ENCODE data around the gene PDLIM3. TPM values are rescaled to one million over a fixed set of nuclear protein-coding genes. Genes with fewer than 3 reads are reported as not detected.
"Not testable (repeated sequence)": the region's sequence is repeated elsewhere in the genome, so short reads cannot be mapped to it uniquely, and the experiment has no call there.

PDLIM3 gene
- polyA plus RNA-seq, 6 donors from 2014 or later, result 0.12 TPM; not detected in 5

DNA sequence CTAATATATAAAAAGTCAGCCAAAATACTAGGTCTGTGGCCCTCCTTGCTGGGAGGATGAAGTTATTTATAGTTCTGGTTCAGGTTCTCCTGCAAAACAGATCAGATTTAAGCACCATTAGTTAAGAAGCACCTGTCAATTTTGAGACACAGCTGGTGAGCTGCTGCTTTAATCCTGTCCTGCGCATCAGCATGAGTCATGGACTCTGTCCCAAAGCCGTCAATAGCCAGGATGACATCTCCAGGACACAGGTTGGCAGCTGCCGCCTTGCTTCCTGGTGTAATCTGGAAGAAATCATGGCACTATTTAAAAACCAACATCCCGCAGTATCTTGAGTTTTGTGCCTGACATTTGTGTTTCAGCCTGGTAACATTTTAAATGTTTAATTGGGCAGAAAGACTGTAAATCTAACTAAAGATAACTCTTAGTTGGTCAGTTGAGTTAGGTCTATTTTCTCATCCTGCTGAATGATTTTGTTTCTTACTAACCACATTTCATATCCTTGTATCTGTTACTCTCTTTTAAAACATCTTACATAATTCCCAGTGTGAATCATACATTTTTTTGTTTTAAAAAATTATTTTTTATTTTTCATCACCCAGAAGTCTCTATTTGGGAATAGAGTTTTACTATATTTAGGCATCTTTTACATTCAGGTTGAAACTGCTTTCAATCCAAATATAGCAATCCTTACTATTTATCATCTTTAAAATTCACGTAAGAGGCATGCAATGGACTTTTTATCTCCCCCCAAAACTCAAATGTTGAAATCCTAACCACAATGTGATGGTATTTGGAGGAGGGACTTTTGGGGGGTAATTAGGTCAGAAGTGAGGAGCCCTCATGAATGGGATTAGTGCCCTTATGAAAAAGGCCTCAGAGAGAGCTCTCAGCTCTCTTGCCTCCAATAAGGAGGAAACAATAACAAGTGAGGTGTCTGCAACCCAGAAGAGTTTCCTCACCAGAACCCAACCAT lies 10.1 kb downstream of the PDLIM3 start:
- ATAC-seq (ENCODE audit: low read depth in 2 of 2) (no peak), DNase-seq (no peak)
- Mint-ChIP-seq H3K9me3 (peaks cover 4 to 17% (median 11%) of the 10 kb centered on the region in 7 donors), H3K36me3 (peaks cover 6 to 14% of the 10 kb centered on the region in 2 donors), H3K27me3 (peaks cover 24 to 50% (median 43%) of the 10 kb centered on the region in 3 donors), H3K4me3 (no peak overlapping the region), H3K27ac (peak overlapping the region in 1 of 6 donors; percentile 6), H3K4me1 (no peaks in the 10 kb centered on the region)

DNA sequence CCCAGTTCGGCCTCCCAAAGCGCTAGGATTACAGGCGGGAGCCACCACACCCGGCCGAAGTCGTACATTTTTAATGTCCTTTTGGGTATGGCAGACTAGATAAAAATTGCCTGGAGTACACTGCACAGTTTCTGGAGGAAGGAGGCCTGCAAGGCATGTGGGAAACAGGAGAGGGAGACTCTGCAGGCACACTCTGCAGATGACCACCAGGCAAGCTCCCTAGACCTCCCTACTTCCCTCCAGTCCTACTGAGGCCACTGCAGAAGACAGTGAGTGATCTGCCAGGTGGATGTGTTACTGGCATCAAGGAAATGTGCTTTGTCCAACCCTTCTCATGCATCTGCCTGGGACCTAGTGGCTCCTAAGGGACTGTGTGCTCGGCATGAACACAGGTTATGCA lies 11.4 kb downstream of the PDLIM3 start:
- no peak for ATAC-seq (ENCODE audit: low read depth in 2 of 2)
- peaks cover 19 to 37% (median 32%) of the 10 kb centered on the region in 3 donors for H3K27me3 Mint-ChIP-seq
- H3K4me1 Mint-ChIP-seq, result no peaks in the 10 kb centered on the region
- H3K9me3 Mint-ChIP-seq, result peaks cover 4 to 17% (median 11%) of the 10 kb centered on the region in 7 donors
- H3K36me3 Mint-ChIP-seq, result peaks cover 6 to 14% of the 10 kb centered on the region in 2 donors
- H3K4me3 Mint-ChIP-seq, result no peak overlapping the region
- no peak overlapping the region for H3K27ac Mint-ChIP-seq
- DNase-seq, result no peak

DNA sequence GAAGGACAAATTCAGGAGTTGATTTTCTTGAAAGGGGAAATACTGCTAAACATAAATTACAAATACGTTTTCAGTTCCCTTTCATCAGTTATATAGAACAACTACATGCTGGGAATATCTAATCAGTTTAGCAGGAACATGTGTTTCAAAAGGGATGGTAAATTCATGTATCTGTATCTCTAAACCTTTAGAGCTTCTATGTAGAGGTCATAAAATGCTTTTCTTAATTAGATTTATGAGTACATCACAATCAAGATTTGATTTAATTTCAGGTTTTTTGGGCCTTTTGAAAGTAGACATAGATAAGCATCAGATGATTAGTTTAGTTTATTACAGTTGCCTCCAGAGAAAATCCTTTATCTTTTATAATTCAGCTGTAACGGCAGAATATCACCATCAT lies 12.9 kb downstream of the PDLIM3 start:
- Mint-ChIP-seq H3K27ac (no peak overlapping the region), H3K4me3 (no peak overlapping the region), H3K9me3 (peaks cover 4 to 17% (median 11%) of the 10 kb centered on the region in 7 donors), H3K4me1 (no peaks in the 10 kb centered on the region), H3K27me3 (peaks cover 20 to 31% (median 24%) of the 10 kb centered on the region in 3 donors), H3K36me3 (peaks cover 6 to 14% of the 10 kb centered on the region in 2 donors)
- DNase-seq (no peak), ATAC-seq (ENCODE audit: low read depth in 2 of 2) (no peak)

DNA sequence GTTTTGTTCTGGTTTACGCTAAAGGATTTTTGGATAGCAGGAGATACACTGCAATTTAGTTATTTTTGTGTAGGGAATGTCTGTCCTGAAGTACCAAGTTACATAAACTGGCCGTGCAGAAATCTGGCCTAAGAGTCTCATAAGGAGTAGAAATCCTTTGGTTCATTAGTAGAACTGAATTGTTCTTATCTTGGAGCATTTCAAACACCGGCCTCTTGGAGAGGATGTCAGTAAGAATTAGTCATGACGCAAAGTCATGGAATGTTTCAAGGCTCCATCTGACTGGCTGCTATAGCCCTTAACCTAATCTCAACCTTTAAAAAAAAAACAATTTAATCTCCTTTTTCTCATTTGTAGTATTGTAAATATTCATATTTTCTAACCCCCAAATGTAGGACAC lies 15.2 kb downstream of the PDLIM3 start:
- Mint-ChIP-seq H3K4me1 (no peaks in the 10 kb centered on the region), H3K4me3 (no peak overlapping the region), H3K9me3 (peaks cover 0 to 2% (median 0%) of the 10 kb centered on the region in 7 donors), H3K27me3 (peaks cover 11 to 25% (median 18%) of the 10 kb centered on the region in 3 donors), H3K27ac (no peak overlapping the region), H3K36me3 (no peaks in the 10 kb centered on the region)
- no peak for ATAC-seq (ENCODE audit: low read depth in 2 of 2)
- DNase-seq, result no peak

DNA sequence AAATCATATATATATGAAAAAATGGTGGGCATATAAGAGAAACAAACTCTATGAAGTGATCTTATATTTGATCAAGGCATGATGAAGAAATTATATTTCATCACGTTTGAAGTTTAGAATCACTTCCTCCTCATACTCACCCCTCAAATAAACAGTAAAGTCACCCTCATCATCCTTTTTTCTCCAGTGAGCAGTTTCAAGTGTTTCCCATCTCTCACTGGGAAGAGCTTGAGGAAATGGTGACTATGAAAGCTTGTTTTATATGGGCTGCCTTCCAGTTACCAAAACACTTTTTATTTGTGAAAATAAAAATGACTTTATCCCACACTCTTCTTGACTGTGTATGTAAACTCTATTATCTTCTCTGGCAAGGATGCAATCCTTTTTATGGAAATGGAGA lies 16.8 kb downstream of the PDLIM3 start:
- DNase-seq (no peak), ATAC-seq (ENCODE audit: low read depth in 2 of 2) (no peak)
- Mint-ChIP-seq H3K4me3 (no peak overlapping the region), H3K4me1 (peaks cover 0 to 4% (median 3%) of the 10 kb centered on the region in 3 donors), H3K36me3 (peaks cover 0 to 3% of the 10 kb centered on the region in 2 donors), H3K27me3 (peaks cover 19 to 31% (median 28%) of the 10 kb centered on the region in 3 donors), H3K9me3 (peaks cover 0 to 2% (median 0%) of the 10 kb centered on the region in 7 donors), H3K27ac (no peak overlapping the region)

DNA sequence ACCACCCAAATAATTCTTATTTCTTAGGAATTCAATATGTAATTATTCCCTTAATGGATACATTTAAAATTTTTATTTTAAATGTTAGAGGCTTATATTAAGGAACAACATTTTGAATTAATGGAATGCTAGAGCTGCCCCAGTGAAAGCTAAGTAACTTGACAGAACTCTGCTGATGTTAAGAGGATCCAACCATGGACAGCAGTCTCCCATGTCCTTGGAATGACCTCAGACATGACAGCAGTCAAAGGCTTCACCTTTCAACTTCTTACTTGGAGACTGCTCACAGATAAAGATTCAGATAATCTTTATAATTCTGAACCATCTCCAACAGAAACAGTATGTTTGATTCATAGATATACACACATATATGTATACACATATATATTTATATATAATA lies 17.2 kb downstream of the PDLIM3 start:
- Mint-ChIP-seq H3K27ac (no peak overlapping the region), H3K36me3 (peaks cover 0 to 7% of the 10 kb centered on the region in 2 donors), H3K27me3 (peaks cover 24 to 31% (median 31%) of the 10 kb centered on the region in 3 donors), H3K9me3 (peaks cover 0 to 3% (median 0%) of the 10 kb centered on the region in 7 donors), H3K4me3 (no peak overlapping the region), H3K4me1 (peaks cover 0 to 8% (median 5%) of the 10 kb centered on the region in 3 donors)
- DNase-seq (no peak), ATAC-seq (ENCODE audit: low read depth in 2 of 2) (no peak)

DNA sequence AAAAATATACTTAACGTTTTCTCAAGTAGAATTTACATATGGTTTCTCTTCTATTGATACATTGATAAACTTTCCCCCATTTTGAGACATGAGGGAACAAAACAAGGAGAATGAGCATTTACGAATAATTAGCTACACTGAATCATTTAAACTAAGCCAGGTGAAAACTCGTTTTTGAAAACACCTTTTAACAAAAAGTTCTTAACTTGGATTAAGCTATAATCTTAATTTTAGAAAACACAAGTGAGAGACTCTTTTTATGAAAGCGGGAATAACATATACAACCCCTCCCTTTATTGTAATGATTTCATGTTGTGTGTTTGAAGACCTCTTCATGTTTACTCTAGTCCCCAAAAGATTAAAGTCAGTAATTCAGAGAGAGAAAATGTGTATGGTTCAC lies 20.1 kb downstream of the PDLIM3 start:
- no peak for ATAC-seq (ENCODE audit: low read depth in 2 of 2)
- no peak for DNase-seq
- H3K27me3 Mint-ChIP-seq, result peaks cover 39 to 47% (median 40%) of the 10 kb centered on the region in 3 donors
- peaks cover 0 to 10% (median 5%) of the 10 kb centered on the region in 3 donors for H3K4me1 Mint-ChIP-seq
- H3K9me3 Mint-ChIP-seq, result peaks cover 0 to 3% (median 0%) of the 10 kb centered on the region in 7 donors
- peaks cover 0 to 10% of the 10 kb centered on the region in 2 donors for H3K36me3 Mint-ChIP-seq
- no peak overlapping the region for H3K4me3 Mint-ChIP-seq
- H3K27ac Mint-ChIP-seq, result no peak overlapping the region

DNA sequence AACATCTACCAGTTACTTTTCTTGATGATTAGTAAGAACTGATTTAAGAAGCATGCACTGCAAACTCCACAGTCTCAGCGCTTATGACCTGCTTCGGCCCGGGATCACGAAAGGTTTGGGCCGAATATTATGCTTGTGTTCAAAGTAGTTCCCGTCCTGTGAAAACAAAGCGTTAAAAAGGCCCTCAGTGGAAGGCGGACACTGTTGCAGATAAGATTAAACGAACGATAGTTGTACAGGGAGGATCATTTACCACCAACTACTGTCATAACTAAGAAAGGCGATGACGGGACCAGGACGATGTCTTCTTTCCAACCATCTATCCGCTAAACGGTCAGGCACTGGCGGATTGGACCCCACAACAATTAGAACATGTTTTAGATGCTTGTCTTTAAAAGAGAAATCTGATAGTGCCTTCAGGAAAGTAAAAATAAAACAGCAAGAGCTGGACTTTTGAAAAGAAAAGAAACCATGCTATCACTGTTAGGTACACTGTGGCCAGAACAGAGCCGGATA lies 21.1 kb downstream of the PDLIM3 start:
- ATAC-seq (ENCODE audit: low read depth in 2 of 2) (no peak), DNase-seq (no peak)
- Mint-ChIP-seq H3K4me3 (peak overlapping the region in 1 of 8 donors; percentile 47), H3K4me1 (peaks cover 0 to 10% (median 5%) of the 10 kb centered on the region in 3 donors), H3K9me3 (peaks cover 0 to 3% (median 0%) of the 10 kb centered on the region in 7 donors), H3K27me3 (peaks cover 42 to 58% (median 44%) of the 10 kb centered on the region in 3 donors), H3K36me3 (peaks cover 0 to 10% of the 10 kb centered on the region in 2 donors), H3K27ac (peak overlapping the region in 1 of 6 donors; percentile 4)

DNA sequence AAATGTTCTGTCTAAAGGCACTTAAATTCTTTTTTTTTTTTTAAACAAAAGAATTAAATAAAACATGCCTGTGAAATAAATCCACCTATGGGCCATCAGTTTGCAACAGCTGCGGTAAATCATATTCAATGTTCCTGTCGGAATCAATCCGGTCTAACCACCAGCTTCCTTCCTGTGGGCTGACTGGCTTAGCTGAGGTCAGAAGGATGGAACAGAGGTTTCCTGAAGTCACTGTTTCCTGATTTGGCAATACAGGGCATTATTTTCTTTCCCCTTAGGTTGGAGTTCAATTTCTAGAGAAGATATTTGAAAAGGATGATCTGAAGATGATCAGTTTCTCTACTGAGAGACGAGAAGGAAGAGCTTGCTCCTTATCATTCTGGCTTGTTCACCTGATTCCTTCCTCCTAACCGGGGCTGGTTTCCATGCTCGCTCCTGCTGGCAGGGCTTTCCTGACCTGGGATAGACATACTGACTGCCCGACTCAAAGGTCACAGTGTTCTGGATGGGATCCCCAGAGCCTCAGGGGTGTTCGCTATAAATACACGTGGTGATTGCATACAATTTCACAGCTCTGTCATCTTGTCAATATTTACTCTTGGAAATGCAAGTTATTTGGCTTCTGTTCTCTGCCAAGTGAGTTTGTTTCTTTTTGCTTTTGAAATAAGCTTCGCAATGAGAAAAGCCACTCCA lies 21.7 kb downstream of the PDLIM3 start:
- peaks cover 0 to 10% (median 5%) of the 10 kb centered on the region in 3 donors for H3K4me1 Mint-ChIP-seq
- peaks cover 0 to 3% (median 0%) of the 10 kb centered on the region in 7 donors for H3K9me3 Mint-ChIP-seq
- no peak overlapping the region for H3K4me3 Mint-ChIP-seq
- peaks cover 39 to 60% (median 49%) of the 10 kb centered on the region in 3 donors for H3K27me3 Mint-ChIP-seq
- no peak overlapping the region for H3K27ac Mint-ChIP-seq
- peaks cover 0 to 10% of the 10 kb centered on the region in 2 donors for H3K36me3 Mint-ChIP-seq
- ATAC-seq (ENCODE audit: low read depth in 2 of 2) (no peak), DNase-seq (no peak)

DNA sequence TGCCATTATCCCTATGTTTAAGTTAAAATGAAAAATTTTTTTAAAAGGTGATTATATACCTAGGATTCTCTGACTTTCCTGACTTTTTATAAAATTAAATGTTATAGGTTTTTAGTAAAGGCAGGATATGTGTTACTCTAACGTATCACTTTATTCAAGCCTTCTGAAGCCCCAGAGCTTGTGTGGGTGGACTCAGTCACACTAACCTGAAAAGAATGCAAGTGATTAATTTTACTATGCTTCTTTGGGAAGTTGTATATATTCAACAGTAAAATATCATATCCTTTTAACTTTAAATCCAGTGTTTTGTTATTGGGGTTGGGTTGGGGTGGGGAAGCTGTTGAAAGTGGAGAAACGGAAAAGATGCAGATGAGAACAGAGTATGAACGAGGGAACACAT lies 22.8 kb downstream of the PDLIM3 start:
- no peak overlapping the region for H3K4me3 Mint-ChIP-seq
- peaks cover 0 to 10% (median 5%) of the 10 kb centered on the region in 3 donors for H3K4me1 Mint-ChIP-seq
- peaks cover 0 to 10% of the 10 kb centered on the region in 2 donors for H3K36me3 Mint-ChIP-seq
- no peak overlapping the region for H3K27ac Mint-ChIP-seq
- peaks cover 37 to 65% (median 55%) of the 10 kb centered on the region in 3 donors for H3K27me3 Mint-ChIP-seq
- H3K9me3 Mint-ChIP-seq, result peaks cover 0 to 3% (median 0%) of the 10 kb centered on the region in 7 donors
- DNase-seq, result no peak
- ATAC-seq (ENCODE audit: low read depth in 2 of 2), result no peak

DNA sequence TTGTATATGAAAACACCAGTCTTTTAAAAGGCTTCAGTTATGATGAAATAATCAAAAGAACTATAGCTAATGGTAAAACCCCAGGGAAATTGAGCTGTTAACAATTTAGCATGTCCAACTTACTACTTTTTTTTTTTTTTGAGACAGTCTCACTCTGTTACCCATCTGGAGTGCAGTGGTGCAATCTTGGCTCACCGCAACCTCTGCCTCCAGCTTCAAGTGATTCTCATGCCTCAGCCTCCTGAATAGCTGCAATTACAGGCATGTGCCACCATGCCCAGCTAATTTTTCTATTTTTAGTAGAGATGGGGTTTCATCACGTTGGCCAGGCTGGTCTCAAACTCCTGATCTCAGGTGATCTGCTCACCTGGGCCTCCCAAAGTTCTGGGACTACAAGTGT lies 24.1 kb downstream of the PDLIM3 start:
- not testable (repeated sequence) for H3K4me3 Mint-ChIP-seq; DNase-seq; H3K9me3 Mint-ChIP-seq; H3K36me3 Mint-ChIP-seq; ATAC-seq (ENCODE audit: low read depth in 2 of 2); H3K27ac Mint-ChIP-seq
- Mint-ChIP-seq H3K27me3 (peaks cover 44 to 66% (median 55%) of the 10 kb centered on the region in 3 donors), H3K4me1 (peaks cover 0 to 10% (median 5%) of the 10 kb centered on the region in 3 donors)

DNA sequence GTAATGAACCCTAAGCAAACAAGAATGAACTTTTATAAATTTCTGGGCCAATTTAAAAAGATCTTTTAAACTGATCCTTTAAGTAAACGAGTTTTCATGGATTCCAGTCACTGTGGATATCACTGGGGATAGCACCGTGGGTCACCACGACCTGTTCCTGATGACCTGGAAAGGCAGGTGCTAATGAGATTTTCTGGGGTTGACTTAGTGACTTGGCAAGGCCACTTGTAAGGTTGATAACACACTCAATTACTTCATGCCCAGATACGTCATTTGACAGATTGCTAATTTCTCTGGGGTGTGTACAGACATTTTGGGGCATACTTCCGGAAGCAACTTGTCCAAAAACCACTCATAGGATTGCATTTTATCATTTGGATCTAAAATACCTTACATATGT lies 24.5 kb downstream of the PDLIM3 start:
- peaks cover 0 to 1% (median 0%) of the 10 kb centered on the region in 7 donors for H3K9me3 Mint-ChIP-seq
- no peak overlapping the region for H3K27ac Mint-ChIP-seq
- H3K36me3 Mint-ChIP-seq, result peaks cover 0 to 10% of the 10 kb centered on the region in 2 donors
- ATAC-seq (ENCODE audit: low read depth in 2 of 2), result no peak
- peaks cover 0 to 10% (median 5%) of the 10 kb centered on the region in 3 donors for H3K4me1 Mint-ChIP-seq
- H3K4me3 Mint-ChIP-seq, result no peak overlapping the region
- peaks cover 48 to 70% (median 57%) of the 10 kb centered on the region in 3 donors for H3K27me3 Mint-ChIP-seq
- no peak for DNase-seq

DNA sequence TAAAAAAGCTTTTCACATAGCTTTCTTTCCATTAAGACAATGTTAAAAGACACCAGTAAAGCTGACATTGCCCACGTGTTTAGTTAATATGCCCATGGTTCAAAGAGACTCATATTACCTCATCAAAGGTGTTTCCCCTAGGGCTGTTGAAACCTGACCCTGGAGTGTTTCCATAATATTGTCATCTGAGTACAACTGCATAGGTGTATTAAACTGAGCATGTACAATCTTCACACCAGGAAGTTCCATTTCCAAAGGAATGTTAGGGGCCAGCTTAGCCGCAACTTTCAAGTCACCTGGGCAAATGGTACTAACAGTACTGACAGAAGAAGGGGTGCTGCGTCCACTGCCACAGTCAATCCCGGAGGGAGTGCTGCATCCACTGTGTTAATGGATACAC lies 27.1 kb downstream of the PDLIM3 start:
- ATAC-seq (ENCODE audit: low read depth in 2 of 2) (no peak), DNase-seq (no peak)
- Mint-ChIP-seq H3K36me3 (peaks cover 0 to 4% of the 10 kb centered on the region in 2 donors), H3K4me3 (no peak overlapping the region), H3K27me3 (peaks cover 46 to 68% (median 51%) of the 10 kb centered on the region in 3 donors), H3K9me3 (peaks cover 0 to under 1% (median 0%) of the 10 kb centered on the region in 7 donors), H3K4me1 (peaks cover 0 to 3% (median 0%) of the 10 kb centered on the region in 3 donors), H3K27ac (peak overlapping the region in 1 of 6 donors; percentile 33)

Data from naive B cell (primary cell).